Suprapubic skin (tissue), 4 donors: ENCODE results near the gene TMEM184B.
"Not testable (repeated sequence)": the region's sequence is repeated elsewhere in the genome, so short reads cannot be mapped to it uniquely, and the experiment has no call there.

Experiments used
- CTCF ChIP-seq, 2 donors: fragments of 200-600 bp in 1 of 2; fragments of 450-650 bp in 1 of 2; sonication (generic) in 1 of 2; IDR thresholded peaks; one replicate each; pipeline ENCODE4 v1.5.1; 2016 to 2019; ENCODE audit warnings: antibody characterized with exemption in 2 of 2, mild to moderate bottlenecking in 1 of 2, moderate library complexity in 1 of 2
- EP300 ChIP-seq: sonication (generic); formaldehyde crosslinking; IDR thresholded peaks from one replicate; pipeline ENCODE4 v1.6.1; 2017; ENCODE audit warnings: antibody characterized with exemption
- POLR2A ChIP-seq, 2 donors: fragments of 450-650 bp; IDR thresholded peaks; one replicate each; pipeline ENCODE4 v1.6.1; 2017; ENCODE audit warnings: antibody characterized with exemption in 2 of 2, mild to moderate bottlenecking in 2 of 2, moderate library complexity in 2 of 2
- POLR2AphosphoS5 ChIP-seq, 3 donors: sonication (generic); formaldehyde crosslinking; IDR thresholded peaks; one replicate each; pipeline ENCODE4 v1.6.1; 2017; ENCODE audit warnings: antibody characterized with exemption in 3 of 3

- not testable (repeated sequence) for TF ChIP-seq POLR2AphosphoS5 (IDR thresholded peaks at IDR 0.05); CTCF (IDR thresholded peaks at IDR 0.05); POLR2A (IDR thresholded peaks at IDR 0.05); EP300
Measured at GRCh38 chr22:38177571-38177925, 95.3 kb downstream of the TMEM184B start.
